ENCODE measurements around the gene SLC4A7.

The SLC4A7 gene

DNA sequence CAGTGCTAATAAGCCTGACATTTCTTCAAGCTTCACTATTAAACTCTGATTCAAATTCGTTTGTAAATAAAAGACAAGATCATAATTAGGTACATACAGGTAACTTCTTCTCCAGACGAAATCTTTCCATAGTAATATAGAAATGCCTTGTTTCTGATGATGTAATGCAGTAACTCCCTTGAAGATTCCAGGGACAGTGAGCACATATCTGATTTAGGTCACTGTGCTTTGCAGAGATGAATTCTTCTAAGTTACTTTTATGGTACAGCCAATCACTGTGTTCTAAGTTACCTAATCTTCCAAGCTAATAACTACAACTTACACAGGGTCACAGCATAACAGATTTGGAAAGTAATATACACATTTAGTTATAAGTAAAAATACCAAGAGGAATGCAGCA, 27.6 kb downstream of the SLC4A7 start:
- no peak for DNase-seq (ENCODE audit: low spot score)
- in situ Hi-C loops (cut with MboI; ENCODE audit: low sequenced_read_pairs, unreplicated experiment), result loop anchor here (25.0 kb wide), 1 partner anchor 856 kb away; no protein-coding TSS in a partner anchor
- TF ChIP-seq, protein P1, sequence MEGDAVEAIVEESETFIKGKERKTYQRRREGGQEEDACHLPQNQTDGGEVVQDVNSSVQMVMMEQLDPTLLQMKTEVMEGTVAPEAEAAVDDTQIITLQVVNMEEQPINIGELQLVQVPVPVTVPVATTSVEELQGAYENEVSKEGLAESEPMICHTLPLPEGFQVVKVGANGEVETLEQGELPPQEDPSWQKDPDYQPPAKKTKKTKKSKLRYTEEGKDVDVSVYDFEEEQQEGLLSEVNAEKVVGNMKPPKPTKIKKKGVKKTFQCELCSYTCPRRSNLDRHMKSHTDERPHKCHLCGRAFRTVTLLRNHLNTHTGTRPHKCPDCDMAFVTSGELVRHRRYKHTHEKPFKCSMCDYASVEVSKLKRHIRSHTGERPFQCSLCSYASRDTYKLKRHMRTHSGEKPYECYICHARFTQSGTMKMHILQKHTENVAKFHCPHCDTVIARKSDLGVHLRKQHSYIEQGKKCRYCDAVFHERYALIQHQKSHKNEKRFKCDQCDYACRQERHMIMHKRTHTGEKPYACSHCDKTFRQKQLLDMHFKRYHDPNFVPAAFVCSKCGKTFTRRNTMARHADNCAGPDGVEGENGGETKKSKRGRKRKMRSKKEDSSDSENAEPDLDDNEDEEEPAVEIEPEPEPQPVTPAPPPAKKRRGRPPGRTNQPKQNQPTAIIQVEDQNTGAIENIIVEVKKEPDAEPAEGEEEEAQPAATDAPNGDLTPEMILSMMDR (IDR thresholded peaks at IDR 0.05; ENCODE audit: borderline replicate concordance, control extremely low read depth, extremely low read depth, insufficient read depth, missing control alignments), result no peak

DNA sequence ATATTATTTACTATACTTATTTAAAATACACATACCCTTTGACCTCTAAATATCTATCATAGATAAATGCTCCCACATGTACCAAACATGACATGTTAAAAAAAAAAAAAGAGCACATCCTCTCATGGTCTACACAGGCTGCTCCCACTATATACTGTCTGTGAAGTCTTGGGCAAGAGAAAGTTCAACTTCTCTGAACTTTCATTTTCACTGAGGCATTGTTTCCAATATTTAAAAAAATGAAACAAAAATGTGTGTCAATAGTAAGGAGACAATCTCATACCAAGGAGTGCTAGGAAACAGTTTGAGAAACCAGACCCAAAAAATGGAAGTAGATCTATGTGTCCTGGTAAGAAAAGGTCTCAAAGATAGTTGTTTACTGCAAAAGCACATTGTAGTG, 29.3 kb downstream of the SLC4A7 start:
- DNase-seq (ENCODE audit: low spot score), result peak; percentile 28
- in situ Hi-C loops (cut with MboI; ENCODE audit: low sequenced_read_pairs, unreplicated experiment), result loop anchor here (25.0 kb wide), 1 partner anchor 857 kb away; no protein-coding TSS in a partner anchor
- TF ChIP-seq, protein P1 (IDR thresholded peaks at IDR 0.05; ENCODE audit: borderline replicate concordance, control extremely low read depth, extremely low read depth, insufficient read depth, missing control alignments), result no peak

DNA sequence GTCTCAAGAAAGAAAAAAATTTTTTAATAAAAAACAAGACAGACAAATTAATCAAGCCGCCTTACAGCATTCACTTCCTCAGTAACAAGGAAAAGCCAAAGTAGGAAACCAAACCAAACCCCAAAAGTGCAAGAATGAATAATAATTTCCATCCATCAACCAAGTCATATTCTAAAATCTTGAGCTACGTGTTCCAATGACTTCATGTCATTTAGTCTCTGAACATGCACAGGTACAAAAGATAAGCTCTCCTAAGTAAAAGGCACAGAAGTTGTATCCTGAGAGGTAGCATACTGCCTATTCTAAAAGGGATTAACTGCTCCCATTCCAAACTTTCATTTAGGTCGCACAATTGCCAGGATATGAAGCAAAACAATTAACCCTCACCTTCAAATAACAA, 29.7 kb downstream of the SLC4A7 start:
- DNase-seq (ENCODE audit: low spot score), result no peak
- in situ Hi-C loops (cut with MboI; ENCODE audit: low sequenced_read_pairs, unreplicated experiment), result loop anchor here (25.0 kb wide), 1 partner anchor 858 kb away; no protein-coding TSS in a partner anchor
- TF ChIP-seq, protein P1 (IDR thresholded peaks at IDR 0.05; ENCODE audit: borderline replicate concordance, control extremely low read depth, extremely low read depth, insufficient read depth, missing control alignments), result no peak

DNA sequence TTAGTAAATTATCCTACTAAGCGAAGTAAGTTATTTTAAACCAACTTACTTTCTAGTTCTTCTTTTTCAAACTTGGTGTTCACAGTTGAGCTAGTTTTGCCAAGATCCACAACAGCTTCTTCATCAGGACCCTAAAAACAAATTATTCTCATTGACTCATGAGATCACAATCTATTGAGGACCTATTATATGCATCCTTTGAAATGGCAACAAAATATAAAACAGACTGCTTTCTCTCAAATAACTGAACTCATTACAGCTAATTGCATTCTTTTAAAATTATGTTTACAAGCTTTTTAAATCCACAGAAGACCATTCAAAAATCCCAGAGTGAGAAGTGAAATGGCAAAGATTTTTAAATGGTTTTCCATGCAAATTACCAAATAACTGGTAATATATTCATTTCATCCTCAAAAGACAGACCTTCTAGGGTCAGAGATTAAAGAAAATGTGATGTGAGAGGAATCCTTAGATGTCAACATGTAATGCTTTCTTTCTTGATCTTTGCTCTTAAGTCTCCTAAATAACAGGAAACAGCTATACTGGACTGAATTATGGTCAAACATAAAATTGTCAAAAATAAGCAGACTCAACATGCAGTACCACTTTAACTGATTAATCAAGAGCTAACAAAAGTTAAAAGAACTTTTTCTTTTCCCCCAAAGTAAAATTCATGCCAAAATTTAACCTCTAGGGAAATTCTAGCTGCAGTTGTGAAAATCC, 31.7 kb downstream of the SLC4A7 start:
- no peak for DNase-seq (ENCODE audit: low spot score)
- in situ Hi-C loops (cut with MboI; ENCODE audit: low sequenced_read_pairs, unreplicated experiment), result loop anchor here (25.0 kb wide), 1 partner anchor 860 kb away; no protein-coding TSS in a partner anchor
- TF ChIP-seq, protein P1 (IDR thresholded peaks at IDR 0.05; ENCODE audit: borderline replicate concordance, control extremely low read depth, extremely low read depth, insufficient read depth, missing control alignments), result no peak

- in situ Hi-C loops (cut with MboI; ENCODE audit: low sequenced_read_pairs, unreplicated experiment), result loop anchor here (25.0 kb wide), 1 partner anchor 860 kb away; no protein-coding TSS in a partner anchor
- no peak for DNase-seq (ENCODE audit: low spot score)
- TF ChIP-seq, protein P1 (IDR thresholded peaks at IDR 0.05; ENCODE audit: borderline replicate concordance, control extremely low read depth, extremely low read depth, insufficient read depth, missing control alignments), result no peak
Measured at GRCh38 chr3:27451842-27452241, 32.3 kb downstream of the SLC4A7 start.

DNA sequence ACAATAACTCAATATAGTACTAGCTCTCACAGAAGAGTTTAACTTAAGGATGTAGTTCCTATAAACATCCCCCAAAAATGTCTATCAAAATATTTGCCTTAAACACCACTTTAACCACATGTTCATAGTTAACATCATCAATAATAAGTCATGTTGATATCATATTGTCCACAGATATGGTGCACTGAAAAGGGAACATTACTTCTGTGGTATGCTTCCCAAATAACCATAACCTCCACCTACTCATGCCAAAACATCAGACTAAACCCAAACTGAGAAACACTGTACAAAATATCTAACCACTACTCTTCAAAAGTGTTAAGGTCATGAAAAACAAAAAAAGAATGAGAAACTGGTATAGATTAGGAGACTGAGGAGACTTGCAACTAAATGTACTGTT, 32.9 kb downstream of the SLC4A7 start:
- in situ Hi-C loops (cut with MboI; ENCODE audit: low sequenced_read_pairs, unreplicated experiment), result loop anchor here (25.0 kb wide), 1 partner anchor 861 kb away; no protein-coding TSS in a partner anchor
- DNase-seq (ENCODE audit: low spot score), result no peak

More for the DNA sequence above, 32.9 kb downstream of the SLC4A7 start:
- TF ChIP-seq, protein P1 (IDR thresholded peaks at IDR 0.05; ENCODE audit: borderline replicate concordance, control extremely low read depth, extremely low read depth, insufficient read depth, missing control alignments), result no peak
